PC-3 (cell line): ENCODE measurements around the gene ZACN. TPM values are rescaled to one million over a fixed set of nuclear protein-coding genes. Genes with fewer than 3 reads are reported as not detected.
A peak's percentile ranks its signal among the peaks of the same experiment; 100 is the strongest.

ENCODE experiments used
- ATAC-seq: fragments of 200-7000 bp; cut with Tn5 transposase; 2 replicates; pipeline ENCODE4 v1.9.1; 2020; ENCODE audit warnings: mild to moderate bottlenecking, moderate library complexity
- BruUV-seq: library from RNA; stranded (reverse); fragments of 400-500 nt; replicated peaks from 2 replicates; lab custom pipeline; 2021; lab: Mats Ljungman, UMichigan
- CTCF ChIA-PET: fragments of 300-600 bp; sonication (Branson Sonifier 250); formaldehyde crosslinking; loops from one replicate; lab custom pipeline; 2022; ENCODE audit warnings: antibody characterized with exemption; lab: Charles Lee
- POLR2A ChIA-PET: fragments of 300-600 bp; sonication (Branson Sonifier 250); formaldehyde crosslinking; loops from one replicate; lab custom pipeline; 2022; ENCODE audit warnings: antibody characterized with exemption; ENCODE audit not compliant: unreplicated experiment; lab: Charles Lee
- DNase-seq: peaks from one replicate; pipeline ENCODE4 v3.0.0-alpha.2; 2015
- H2AFZ ChIP-seq: fragments of 300-600 bp; sonication (generic); 2 replicates; pipeline ENCODE4 v1.6.0; 2016; ENCODE audit warnings: antibody characterized with exemption, low read length
- H3F3A ChIP-seq: fragments of 300-600 bp; sonication (generic); one replicate; pipeline ENCODE4 v1.6.0; 2017; ENCODE audit warnings: antibody characterized with exemption, low read length, control low read depth, mild to moderate bottlenecking; ENCODE audit not compliant: unreplicated experiment
- H3K27ac ChIP-seq: fragments of 300-600 bp; sonication (generic); 2 replicates; pipeline ENCODE4 v1.5.1; 2016; ENCODE audit warnings: mild to moderate bottlenecking, low read length
- H3K27me3 ChIP-seq: fragments of 300-600 bp; sonication (generic); 2 replicates; pipeline ENCODE4 v1.6.1; 2016; ENCODE audit warnings: low read length, mixed read lengths
- H3K36me3 ChIP-seq: fragments of 300-600 bp; sonication (generic); 2 replicates; pipeline ENCODE4 v1.6.1; 2016; ENCODE audit warnings: low read depth, mixed run types, low read length, mixed read lengths
- H3K4me1 ChIP-seq: fragments of 300-600 bp; sonication (generic); 2 replicates; pipeline ENCODE4 v1.5.1; 2016; ENCODE audit warnings: low read length; ENCODE audit not compliant: insufficient read depth
- H3K4me2 ChIP-seq: fragments of 300-600 bp; sonication (generic); 2 replicates; pipeline ENCODE4 v1.6.0; 2016; ENCODE audit warnings: low read length
- H3K4me3 ChIP-seq: fragments of 300-600 bp; sonication (generic); 2 replicates; pipeline ENCODE4 v1.5.1; 2016; ENCODE audit warnings: mild to moderate bottlenecking, low read length, mixed read lengths
- H3K79me2 ChIP-seq: fragments of 300-600 bp; sonication (generic); 2 replicates; pipeline ENCODE4 v1.6.1; 2017; ENCODE audit warnings: low read length, mixed read lengths
- H3K9ac ChIP-seq: fragments of 300-600 bp; sonication (generic); 2 replicates; pipeline ENCODE4 v1.6.0; 2016; ENCODE audit warnings: mild to moderate bottlenecking, low read length
- H3K9me2 ChIP-seq: fragments of 300-600 bp; sonication (generic); replicated peaks from 2 replicates; pipeline ENCODE4 v1.6.1; 2016; ENCODE audit warnings: mixed run types, low read length, mixed read lengths
- H3K9me3 ChIP-seq: fragments of 300-600 bp; sonication (generic); 2 replicates; pipeline ENCODE4 v1.6.1; 2016; ENCODE audit warnings: low read length, mixed read lengths
- H4K20me1 ChIP-seq: fragments of 300-600 bp; sonication (generic); 2 replicates; pipeline ENCODE4 v1.6.1; 2016; ENCODE audit warnings: low read length, mixed read lengths
- CTCF ChIP-seq: fragments of 300-600 bp; sonication (generic); conservative IDR thresholded peaks from 2 replicates; pipeline ENCODE4 v1.5.1; 2017; ENCODE audit warnings: antibody characterized with exemption, low read depth, mild to moderate bottlenecking, low read length
- EZH2 ChIP-seq: fragments of 300-600 bp; sonication (generic); IDR thresholded peaks from one replicate; pipeline ENCODE4 v1.6.1; 2017; ENCODE audit warnings: antibody characterized with exemption, mild to moderate bottlenecking, low read length; ENCODE audit not compliant: unreplicated experiment
- EZH2phosphoT487 ChIP-seq: fragments of 300-600 bp; sonication (generic); IDR thresholded peaks from 2 replicates; pipeline ENCODE4 v1.6.1; 2018; ENCODE audit warnings: mild to moderate bottlenecking, antibody characterized with exemption, low read length, borderline replicate concordance
- intact Hi-C: fragments of 100-400 bp; cut with micrococcal nuclease; formaldehyde crosslinking; loops from 2 replicates; pipeline ENCODE4 v1.9.0; 2023
- total RNA-seq: library from RNA; depleted of rRNA; stranded (reverse); fragments of >200 nt; gene quantifications from 2 replicates; pipeline ENCODE4 v1.2.3, GENCODE V29; 2014

Gene ZACN
- total RNA-seq, 1 experiment from 2014 or later = 0.11 TPM

DNA sequence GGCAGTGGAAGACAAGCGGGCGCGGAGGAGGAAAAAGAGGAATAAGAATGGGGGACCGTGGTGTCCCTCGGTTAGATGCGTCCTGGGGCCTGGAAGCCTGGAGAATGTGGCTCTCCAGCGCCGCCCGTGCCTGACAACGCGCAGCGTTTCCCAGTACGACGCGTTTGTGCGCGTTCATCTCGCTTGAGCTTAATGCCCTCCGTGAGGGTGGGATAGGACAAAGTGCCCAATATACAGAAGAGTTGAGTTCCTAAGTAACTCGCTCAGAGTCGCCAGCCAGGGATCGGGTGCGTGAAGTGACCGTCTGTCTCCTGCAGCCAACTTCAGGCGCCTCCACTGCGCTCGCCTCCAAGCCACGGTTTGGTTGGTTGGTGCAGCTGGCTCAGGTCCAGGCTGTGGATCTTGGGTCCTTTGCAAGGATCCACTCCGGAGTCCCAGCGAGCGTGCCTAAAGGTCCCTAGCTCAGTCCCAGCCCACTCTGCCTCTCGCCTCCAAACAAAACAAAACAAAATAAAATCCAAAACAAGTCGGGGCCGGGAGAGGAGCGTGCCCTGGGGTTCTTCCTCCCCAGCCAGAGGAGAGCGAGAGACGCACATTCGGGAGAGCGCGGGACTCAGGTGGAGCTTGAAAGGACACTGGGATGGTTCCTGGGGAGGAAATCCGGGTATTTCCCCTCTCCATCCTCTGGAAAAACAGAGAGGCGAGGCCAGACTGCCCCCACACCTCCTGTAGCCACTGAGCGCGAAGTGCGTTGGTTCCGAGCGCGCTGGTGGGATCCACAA lies 3.4 kb upstream of the ZACN start:
- Histone ChIP-seq H3K9me2 (no peaks in the 10 kb centered on the region), H3K4me2 (peak overlapping the region; percentile 61), H3F3A (no peaks in the 10 kb centered on the region), H3K9me3 (no peaks in the 10 kb centered on the region), H3K79me2 (peaks cover 26% of the 10 kb centered on the region), H3K36me3 (no peaks in the 10 kb centered on the region), H3K9ac (no peak overlapping the region), H4K20me1 (peaks cover 11% of the 10 kb centered on the region), H3K4me1 (peaks cover 15% of the 10 kb centered on the region), H3K27ac (no peak overlapping the region), H3K27me3 (peaks cover 64% of the 10 kb centered on the region), H3K4me3 (peak overlapping the region; percentile 35), H2AFZ (no peak overlapping the region)
- no peak for DNase-seq
- no TSS peak for BruUV-seq
- POLR2A ChIA-PET = no interaction called here
- TF ChIP-seq EZH2 = peak; percentile 30
- no peak for TF ChIP-seq EZH2phosphoT487
- peak; percentile 38; the same call in 1 of the 2 replicates for TF ChIP-seq CTCF
- ATAC-seq = no peak
- intact Hi-C loops = no loop called here
- CTCF ChIA-PET = no interaction called here

DNA sequence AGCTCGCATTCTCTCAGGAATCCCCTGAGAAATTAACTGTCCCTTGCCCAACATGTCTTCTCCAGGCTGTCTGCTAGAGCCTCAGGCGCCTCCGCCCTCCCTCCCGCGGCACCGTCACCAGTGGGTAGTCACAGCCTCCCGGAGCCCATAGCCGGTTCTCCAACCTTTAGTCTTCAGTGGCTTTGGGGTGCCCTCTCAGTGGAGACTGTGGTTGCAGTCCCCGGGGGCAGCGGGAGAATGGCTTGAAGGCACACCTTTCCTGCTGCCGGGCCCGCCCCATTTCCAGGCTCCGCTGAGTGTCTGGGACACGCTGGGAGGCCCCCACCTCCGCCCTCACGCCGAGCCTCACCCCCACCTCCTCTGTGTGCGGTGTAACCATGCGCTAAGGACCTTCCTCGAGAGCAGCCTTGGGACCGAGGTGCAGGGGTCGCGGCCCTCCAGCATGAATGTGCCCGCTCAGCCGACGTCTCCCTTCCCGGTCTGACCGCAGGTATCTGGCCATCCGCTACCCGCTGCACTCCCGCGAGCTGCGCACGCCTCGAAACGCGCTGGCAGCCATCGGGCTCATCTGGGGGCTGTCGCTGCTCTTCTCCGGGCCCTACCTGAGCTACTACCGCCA lies 2.7 kb upstream of the ZACN start:
- POLR2A ChIA-PET = no interaction called here
- H3K4me1 ChIP-seq = peaks cover 8% of the 10 kb centered on the region; the same call in 1 of the 2 replicates
- peaks cover 4% of the 10 kb centered on the region for H4K20me1 ChIP-seq
- no peak overlapping the region for H3K4me2 ChIP-seq
- no peaks in the 10 kb centered on the region for H3K9me2 ChIP-seq
- H3K9me3 ChIP-seq = no peaks in the 10 kb centered on the region
- no peaks in the 10 kb centered on the region for H3F3A ChIP-seq
- no peak overlapping the region for H2AFZ ChIP-seq
- no peak overlapping the region for H3K4me3 ChIP-seq
- no peak overlapping the region for H3K9ac ChIP-seq
- CTCF ChIA-PET = no interaction called here
- ATAC-seq = no peak
- H3K27ac ChIP-seq = no peak overlapping the region
- intact Hi-C loops = no loop called here
- TF ChIP-seq EZH2 = no peak
- TF ChIP-seq EZH2phosphoT487 = no peak
- TF ChIP-seq CTCF = no peak
- DNase-seq = no peak
- H3K79me2 ChIP-seq = peaks cover 19% of the 10 kb centered on the region
- BruUV-seq = no TSS peak
- no peaks in the 10 kb centered on the region for H3K36me3 ChIP-seq
- peaks cover 64% of the 10 kb centered on the region for H3K27me3 ChIP-seq
